Measurements from ENCODE around the gene CYP51A1.
A peak's percentile ranks its signal among the peaks of the same experiment; 100 is the strongest.
"Not testable (repeated sequence)": the region's sequence is repeated elsewhere in the genome, so short reads cannot be mapped to it uniquely, and the experiment has no call there.

The CYP51A1 gene

DNA sequence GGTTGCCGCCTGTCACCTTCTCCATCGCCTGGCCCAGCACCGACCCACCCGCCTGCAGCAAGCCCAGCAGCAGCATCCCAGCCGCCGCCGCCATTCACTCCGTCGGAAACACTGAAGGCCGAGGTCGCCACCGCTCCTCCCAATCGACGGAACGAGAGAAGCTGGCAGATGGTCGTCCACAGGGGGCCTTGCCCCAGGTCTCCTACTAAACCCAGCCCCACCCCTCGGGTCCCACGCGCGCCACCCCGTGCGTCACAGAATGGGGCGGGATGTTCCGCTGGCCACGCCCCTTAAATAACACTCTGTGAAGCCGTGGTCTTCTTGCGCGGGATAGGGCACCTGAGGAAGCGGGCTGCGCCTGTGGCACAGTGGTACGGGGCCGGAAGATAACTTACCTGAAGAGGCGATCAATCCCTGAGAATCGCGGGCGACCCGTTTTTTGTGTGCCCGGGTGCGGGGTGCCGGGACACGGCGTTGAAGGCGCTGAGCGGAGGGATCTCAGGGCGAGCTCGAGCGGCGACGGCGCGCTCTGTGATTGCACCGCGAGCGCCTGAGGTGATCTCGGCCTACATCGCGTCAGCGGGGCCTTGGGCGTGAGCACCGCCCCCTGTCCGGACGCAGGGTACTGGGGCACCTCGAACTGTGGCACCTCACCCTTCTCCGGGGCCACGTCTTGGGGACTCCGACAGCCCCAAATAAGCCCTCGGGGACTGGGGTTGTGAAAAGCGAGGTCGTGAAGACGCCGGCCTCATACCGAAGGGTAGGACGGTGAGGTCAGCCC is at the start of gene CYP51A1:
Gene CYP51A1 (minus strand): TSS at position 207 of the 781 bp plus-strand sequence. CDS start 113 bp downstream, at position 94.
- DNase-seq (ENCODE audit: low read depth, low spot score) = peak; percentile 86

DNA sequence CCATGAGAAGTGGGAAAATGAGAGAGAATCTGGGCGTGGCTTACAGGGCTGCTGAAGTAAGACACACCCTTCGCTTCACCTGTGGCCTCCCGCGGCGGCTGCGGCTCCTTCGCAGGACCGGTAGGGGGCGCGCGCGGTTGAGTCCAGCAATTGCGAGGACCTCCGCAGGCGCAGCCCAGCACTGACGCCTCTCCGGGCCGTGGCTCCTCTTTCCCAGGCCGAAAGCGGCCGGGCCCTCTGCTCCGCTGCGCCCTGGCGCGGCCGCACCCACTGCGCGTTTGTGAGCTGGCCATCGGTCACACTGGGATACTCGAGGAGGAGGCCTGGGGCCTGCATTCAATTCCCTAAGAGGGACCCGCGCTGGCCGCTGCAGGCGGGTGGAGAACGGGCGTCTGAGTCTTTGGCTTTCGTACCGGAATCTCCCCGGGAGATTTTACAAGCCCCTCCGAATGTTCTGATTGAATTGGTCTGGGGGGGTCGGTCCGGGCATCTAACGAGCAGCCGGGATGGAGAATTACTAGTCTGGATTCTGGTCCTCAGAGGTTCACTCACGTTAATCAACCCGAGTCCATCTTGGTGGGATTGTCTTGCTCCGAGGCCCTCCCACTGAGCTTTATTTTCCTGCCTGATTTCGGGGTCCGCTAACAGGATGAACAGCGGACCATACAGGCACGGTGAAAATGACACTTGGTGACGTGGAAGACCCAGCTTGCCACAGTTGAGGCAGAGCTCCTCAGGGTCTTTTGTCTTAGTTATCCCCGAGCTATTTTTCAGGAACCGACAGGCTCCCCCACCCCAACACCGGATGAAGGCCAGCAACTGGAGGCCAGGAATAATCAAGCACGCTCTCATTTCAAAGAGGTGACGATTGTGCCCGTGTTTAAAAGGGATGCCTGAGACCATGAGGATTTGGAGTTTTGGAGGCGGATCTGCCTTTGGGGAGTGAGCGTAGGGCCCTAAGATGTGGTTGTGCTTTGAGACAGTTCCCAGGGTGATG is 44.9 kb upstream of the CYP51A1 start, which contains the start of gene LRRD1:
Gene LRRD1 (minus strand): TSS at position 215 of the 997 bp plus-strand sequence. CDS start 13,940 bp downstream, outside the sequence.
- peak; percentile 44 for DNase-seq (ENCODE audit: low read depth, low spot score)

DNA sequence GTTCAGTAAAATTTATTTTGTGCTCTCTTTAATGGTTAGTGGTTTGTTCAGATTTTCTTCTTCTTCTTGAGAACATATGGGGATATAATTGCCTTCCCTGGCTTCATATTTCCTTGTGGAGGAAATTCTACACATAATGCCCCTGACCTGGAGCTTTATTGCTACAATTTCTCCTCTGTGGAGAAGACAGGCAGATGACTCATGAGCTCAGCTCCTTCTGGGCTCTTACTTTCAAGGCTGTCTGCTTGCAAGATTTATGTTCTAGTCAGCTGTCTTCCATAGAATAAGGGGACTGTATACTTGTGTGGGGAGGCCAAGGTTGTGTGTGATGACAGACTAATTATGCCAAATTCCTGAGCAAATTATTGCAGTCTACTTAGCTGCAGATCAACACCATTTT is 43.1 kb upstream of the CYP51A1 start:
- DNase-seq (ENCODE audit: low read depth, low spot score) = no peak

DNA sequence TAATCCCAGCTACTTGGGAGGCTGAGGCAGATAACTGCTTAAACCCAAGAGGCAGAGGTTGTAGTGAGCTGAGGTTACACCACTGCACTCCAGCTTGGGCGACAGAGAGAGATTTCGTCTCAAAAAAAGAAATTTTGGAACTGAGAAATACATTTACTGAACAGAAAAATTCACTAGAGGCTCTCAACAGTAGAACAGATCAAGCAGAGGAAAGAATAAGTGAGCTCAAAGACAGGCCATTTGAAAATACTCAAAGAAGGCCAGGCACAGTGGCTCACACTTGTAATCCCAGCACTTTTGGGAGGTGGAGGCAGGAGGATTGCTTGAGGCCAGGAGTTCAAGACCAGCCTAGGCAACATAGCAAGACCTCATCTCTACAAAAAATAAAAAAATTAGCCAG is 35.3 kb upstream of the CYP51A1 start:
- DNase-seq (ENCODE audit: low read depth, low spot score) = not testable (repeated sequence)

DNA sequence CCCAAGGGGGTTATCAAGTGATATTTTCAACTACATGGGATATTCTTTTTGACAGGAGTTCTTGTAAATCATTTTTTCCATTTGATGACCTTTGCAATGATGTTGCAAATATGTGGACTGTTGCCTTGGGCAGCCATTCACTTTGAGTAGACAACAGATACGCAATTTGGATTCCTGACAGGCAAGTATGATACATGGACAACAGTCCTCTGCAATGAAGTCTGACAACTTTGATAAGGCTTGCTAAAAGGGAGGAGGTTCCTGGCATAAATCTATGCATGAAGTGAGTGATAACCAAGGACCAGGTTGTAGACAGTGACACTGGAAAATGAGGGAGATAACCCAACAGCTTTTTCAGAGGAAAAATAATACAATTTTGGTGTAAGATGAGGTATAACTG is 27.0 kb upstream of the CYP51A1 start:
- DNase-seq (ENCODE audit: low read depth, low spot score) = no peak

DNA sequence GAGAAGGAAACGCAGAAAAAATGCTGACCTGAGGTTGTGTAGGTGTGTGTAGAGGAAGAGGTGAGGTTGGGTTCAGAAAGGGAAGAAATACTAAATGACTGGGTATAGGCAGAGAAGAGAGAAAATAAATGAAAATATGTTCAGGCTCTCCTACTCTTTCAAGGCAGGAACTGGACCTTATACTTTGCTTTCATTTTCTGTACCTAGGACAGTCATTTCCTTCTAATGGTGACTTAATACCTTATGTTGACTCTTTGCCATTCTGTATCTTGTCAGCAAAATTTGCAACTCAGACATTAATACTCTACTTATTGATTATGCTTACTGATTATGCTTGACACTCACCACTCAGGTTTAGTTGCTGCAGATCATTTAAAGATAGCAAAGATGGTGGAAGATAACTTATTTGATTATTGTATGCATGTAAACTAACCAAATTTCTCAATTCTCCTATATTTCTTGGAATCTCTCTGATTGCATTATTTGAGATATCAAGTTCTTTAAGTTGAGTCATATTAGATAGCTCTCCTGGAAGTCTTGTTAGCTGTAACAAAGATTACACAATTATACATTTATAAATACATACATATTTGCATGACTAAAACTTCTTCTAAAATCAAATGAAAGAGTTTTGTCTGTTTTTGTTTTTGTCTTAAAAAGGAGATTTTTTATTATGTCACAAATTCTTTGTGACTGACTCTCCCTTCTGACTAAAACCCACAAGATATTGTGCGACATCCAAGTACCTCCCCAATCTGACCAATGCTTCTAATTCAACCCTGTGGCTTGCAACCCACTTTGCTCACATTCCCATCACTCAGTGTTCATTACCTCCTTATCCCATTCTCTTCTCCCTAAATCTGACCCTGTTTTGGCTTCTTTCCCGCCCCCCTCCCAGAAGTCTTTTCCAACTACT is 24.6 kb upstream of the CYP51A1 start:
- no peak for DNase-seq (ENCODE audit: low read depth, low spot score)

GRCh38 chr7:92156990-92157389 is 22.7 kb upstream of the CYP51A1 start:
- DNase-seq (ENCODE audit: low read depth, low spot score) = no peak

DNA sequence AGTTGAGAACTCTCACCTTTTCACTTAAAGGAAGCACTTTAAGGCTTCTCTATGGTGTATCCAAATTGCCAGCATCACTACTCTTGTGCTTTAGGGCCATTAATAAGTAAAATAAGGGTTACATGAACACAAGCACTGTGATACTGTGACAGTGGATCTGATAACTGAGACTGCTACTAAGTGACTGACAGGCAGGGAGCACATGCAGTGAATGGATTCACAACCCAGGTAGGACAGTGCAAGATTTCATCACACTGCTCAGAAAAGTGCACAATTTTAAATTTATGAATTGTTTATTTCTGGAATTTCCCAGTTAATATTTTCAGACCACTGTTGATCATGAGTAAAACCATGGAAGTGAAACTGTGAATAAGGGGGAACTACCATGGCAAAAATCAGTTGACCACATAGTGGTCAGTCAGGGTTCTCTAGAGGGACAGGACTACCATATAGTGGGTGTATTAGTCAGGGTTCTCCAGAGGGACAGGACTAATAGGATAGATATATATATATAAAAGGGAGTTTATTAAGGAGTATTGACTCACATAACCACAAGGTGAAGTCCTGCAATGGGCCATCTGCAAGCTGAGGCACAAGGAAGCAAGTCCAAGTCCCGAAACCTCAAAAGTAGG is 20.9 kb upstream of the CYP51A1 start:
- DNase-seq (ENCODE audit: low read depth, low spot score) = no peak

DNA sequence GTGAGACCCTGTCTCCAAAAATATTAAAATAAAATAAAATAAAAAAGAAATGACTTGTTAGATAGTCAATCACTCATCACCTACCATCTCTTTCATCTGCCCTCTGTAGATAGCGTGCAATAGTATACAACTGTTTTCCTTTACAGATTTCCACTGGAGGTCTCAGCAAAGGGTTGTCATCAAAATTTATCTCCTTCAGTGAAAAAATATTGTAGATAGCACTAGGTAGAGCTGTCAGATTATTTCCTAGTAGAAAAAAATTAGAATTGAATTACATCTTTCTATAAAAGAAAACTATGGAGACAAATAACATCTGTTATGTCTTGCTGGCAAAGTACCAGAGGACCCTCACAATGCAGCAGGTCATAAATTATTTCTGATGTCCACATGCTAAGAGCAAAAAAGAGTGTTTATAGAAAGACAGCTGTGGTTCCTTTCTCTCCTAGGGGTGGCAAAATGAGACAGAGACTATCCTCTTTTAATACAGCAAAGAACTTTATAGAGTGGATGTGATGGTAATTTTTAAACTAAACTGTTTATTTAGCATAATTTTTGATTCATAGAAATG is 16.3 kb upstream of the CYP51A1 start:
- DNase-seq (ENCODE audit: low read depth, low spot score) = no peak

- no peak for DNase-seq (ENCODE audit: low read depth, low spot score)
Measured at GRCh38 chr7:92149736-92150239, 15.5 kb upstream of the CYP51A1 start.

DNA sequence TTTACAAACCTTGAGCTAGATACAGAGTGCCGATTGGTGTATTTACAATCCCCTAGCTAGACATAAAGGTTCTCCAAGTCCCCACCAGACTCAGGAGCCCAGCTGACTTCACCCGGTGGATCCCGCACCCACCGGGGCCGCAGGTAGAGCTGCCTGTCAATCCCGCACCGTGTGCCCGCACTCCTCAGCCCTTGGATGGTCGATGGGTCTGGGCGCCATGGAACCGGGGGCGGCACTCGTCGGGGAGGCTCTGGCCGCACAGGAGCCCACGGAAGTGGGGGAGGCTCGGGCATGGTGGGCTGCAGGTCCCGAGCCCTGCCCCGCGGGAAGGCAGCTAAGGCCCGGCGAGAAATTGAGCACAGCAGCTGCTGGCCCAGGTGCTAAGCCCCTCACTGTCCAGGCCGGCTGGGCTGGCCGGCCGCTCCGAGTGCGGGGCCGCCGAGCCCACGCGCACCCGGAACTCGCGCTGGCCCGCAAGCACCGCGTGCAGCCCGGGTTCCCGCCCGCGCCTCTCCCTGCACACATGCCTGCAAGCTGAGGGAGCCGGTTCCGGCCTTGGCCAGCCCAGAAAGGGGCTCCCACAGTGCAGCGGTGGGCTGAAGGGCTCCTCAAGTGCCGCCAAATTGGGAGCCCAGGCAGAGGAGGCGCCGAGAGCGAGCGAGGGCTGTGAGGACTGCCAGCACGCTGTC is 9.1 kb upstream of the CYP51A1 start:
- not testable (repeated sequence) for DNase-seq (ENCODE audit: low read depth, low spot score)

GRCh38 chr7:92142791-92143190 is 8.5 kb upstream of the CYP51A1 start:
- DNase-seq (ENCODE audit: low read depth, low spot score) = not testable (repeated sequence)

DNA sequence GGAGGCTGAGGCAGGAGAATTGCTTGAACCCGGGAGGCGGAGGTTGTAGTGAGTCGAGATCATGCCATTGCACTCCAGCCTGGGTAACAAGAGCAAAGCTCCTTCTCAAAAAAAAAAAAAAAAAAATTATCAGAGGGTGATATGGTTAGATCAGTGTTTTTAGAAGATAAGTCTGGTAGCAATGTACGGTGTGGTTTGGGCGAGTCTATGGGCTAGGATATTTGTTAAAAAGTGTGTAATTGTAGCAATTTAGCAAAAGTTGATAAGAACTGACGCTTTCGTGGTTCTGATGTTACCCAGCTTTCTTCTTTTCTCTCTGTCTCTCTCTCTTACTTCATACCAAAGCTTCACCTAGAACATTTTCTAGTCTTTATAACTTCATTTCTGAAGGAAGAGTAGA is 6.9 kb upstream of the CYP51A1 start:
- DNase-seq (ENCODE audit: low read depth, low spot score) = no peak

DNA sequence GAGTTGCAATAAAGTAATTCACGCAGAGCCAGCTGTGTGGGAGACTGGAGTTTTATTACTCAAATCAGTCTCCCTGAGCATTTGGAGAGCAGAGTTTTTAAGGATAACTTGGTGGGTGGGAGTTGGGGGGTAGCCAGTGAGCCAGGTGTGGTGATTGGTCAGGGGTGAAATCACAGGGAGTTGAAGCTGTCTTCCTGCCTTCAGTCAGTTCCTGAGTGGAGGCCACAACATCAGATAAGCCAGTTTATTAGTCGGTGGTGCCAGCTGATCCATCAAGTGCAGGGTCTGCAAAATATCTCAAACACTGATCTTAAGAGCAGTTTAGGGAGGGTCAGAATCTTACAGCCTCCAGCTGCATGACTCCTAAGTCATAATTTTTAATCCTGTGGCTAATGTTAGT is 3.3 kb upstream of the CYP51A1 start:
- DNase-seq (ENCODE audit: low read depth, low spot score) = no peak

- DNase-seq (ENCODE audit: low read depth, low spot score) = no peak
Measured at GRCh38 chr7:92135052-92135889, 994 bp upstream of the CYP51A1 start.

DNA sequence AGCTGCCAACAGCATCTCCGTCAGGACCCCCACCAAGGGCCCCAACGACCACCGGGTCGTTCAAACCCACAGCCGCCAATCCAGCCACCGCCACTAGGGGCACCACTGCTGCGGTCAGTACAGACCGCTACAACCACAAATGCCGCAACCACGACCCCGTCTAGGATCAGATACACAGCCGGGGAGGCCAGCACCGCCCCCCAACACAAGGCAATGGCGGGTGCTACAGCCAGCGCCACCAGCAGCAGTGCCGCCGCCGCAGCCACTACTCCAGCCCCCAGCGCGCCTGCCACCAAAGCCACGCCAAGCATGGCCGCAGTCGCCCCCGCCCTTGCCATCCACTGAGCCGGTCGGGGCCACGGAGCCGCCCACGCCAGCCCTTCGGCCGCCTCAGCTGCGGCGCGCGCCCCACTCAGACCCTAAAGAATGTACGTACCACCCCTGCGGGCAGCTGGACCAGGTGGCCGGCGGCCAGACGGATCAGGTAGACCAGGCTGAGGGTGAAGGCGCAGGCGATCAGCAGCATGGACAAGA is 473 bp downstream of the CYP51A1 start:
- peak; percentile 35 for DNase-seq (ENCODE audit: low read depth, low spot score)

GRCh38 chr7:92133133-92133736 is 1.0 kb downstream of the CYP51A1 start:
- no peak for DNase-seq (ENCODE audit: low read depth, low spot score)

DNA sequence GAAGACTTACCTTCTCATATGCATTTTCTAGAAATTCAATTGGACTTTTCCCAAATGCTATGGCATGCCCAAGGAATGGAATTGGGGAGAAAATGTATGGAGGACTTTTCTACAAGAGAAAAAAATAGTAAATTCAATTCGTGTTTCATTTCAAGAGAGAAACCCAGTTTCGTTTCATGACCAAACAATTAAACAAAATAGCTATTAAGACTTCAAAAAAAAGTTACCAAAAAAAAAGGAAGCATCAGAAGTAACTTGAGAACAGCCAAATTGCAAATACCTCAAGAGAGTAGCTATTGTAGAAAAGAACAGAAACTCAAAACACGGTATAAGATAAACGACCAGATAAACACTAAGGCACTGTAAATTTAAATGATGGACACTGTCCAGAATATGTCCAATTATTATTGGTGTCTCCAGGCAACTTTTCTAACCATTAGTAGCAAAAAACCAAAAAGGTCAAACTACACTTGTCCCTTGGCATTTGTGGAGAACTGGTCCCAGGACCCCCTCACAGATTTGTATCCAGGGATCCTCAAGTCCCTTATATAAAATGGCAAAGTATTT is 2.4 kb downstream of the CYP51A1 start:
- no peak for DNase-seq (ENCODE audit: low read depth, low spot score)
